ENCODE results near the gene LARP1. TPM values are rescaled to one million over a fixed set of nuclear protein-coding genes. Genes with fewer than 3 reads are reported as not detected.
"Not testable (repeated sequence)": the region's sequence is repeated elsewhere in the genome, so short reads cannot be mapped to it uniquely, and the experiment has no call there.

The LARP1 gene
- total RNA-seq, 2 experiments from 2014 or later, result 341 to 343 TPM

DNA sequence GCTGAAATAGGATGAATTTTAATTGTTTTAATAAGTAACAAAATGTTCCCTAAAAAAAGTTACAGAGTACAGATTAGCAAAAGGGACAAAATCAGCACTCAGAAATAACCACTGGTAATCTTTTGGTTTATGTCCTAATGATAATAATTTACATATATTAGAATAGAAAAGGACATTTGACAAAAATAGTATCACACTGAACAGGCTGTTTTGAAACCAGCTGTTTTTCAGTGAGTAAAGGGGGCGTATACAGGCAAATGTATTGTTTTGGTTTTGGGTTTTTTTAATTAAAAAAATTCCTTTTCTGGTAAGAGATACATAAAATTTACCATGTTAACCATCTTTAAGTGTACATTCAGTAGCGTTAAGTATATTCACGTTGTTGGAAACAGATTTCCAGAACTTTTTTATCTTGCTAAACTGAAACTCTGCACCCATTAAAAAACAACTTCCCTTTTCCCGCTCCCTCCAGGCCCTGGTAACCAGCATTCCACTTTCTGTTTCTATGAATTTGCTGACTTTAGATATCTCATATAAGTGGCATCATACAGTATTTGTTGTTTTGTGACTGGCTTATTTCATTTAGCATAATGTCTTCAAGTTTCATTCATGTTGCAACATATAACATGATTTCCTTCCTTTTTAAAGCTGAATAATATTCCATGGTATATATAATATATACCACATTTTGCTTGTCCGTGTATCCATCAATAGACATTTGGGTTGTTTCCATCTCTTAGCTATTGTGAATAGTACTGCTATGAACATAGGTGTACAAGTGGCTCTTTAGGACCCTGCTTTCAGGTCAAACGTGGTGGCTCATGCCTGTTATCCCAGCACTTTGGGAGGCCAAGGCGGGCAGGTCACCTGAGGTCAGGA, 20.6 kb upstream of the LARP1 start:
- ChIA-PET CTCF (no interaction called here), POLR2A (no interaction called here)

DNA sequence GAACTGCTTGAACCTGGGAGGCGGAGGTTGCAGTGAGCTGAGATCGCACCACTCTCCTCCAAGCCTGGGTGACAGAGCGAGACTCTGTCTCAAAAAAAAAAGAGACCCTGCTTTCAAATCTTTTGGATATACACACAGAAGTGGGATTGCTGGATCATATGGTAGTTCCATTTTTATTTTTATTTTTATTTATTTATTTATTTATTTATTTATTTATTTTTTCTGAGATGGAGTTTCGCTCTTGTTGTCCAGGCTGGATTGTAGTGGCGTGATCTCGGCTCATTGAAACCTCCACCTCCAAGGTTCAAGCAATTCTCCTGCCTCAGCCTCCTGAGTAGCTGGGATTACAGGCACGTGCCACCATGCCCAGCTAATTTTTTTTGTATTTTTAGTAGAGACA, 19.8 kb upstream of the LARP1 start:
- CTCF ChIA-PET, POLR2A ChIA-PET: not testable (repeated sequence)

DNA sequence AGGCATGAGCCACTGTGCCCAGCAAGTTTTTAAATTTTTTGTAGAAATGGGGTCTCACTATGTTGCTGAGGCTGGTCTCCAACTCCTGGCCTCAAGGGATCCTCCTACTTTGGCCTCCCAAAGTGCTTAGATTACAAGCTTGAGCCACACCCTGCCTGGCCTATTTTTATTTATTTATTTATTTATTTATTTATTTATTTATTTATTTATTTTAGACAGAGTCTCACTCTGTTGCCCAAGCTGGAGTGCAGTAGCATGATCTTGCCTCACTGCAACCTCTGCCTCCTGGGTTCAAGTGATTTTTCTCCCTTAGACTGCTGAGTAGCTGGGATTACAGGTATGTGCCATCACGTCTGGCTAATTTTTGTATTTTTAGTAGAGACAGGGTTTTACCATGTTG, 18.8 kb upstream of the LARP1 start:
- POLR2A ChIA-PET, CTCF ChIA-PET: not testable (repeated sequence)

DNA sequence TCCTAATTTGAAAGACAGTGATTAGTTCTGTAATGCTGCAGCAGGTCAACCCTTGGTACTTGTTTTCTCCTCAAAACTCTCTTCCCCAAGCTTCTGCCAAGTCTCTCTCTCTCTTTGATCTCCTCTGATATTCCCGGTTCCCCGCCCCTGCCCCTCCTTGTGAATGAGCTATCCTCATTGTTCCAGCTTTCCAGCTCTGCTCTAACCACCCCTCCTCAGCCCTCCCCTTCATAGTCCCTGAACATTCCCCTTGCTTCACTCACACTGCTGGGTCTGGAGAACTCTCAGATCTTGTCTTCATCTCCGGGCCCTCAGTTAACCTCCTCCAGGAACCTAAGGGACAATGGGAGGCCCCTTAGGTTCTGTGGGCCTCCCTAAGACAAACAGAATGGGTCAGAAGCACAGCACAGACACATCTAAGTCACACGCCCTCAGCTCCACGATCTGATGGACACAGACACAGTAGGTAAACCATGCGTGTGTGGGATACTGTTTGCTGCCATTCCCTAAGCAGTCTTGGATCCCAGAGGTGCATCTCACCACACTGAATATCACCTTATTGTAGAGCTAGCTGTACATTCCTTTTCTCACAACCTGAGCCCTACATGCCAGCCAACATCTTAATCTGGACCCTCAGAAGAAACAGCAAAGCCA, 17.4 kb upstream of the LARP1 start:
- CTCF ChIA-PET, result no interaction called here
- POLR2A ChIA-PET, result interaction anchor here (0.5 to 0.6 kb wide), 2 partner anchors 20 to 249 kb away, joined by 3 to 4 read pairs; no protein-coding TSS in a partner anchor

DNA sequence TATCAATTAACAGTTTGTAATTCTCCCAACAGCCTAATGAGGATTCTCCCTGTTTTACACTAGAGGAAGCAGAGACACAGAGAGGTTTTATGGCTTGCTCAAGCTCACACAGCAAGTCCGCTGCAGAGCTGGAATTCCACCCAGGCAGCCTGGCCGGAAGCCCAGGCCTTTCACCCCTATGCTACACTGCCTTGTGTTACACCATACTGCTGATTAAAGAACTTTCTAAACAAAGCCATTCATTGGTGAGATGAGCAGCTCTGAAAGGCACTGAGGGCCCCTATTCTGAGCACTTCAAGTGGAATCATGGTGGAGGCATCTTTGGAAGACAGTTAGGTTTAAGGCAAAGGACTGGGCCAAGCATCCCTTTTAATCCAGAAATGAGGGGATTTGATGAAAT, 14.7 kb upstream of the LARP1 start:
- CTCF ChIA-PET, result interaction anchor here (0.7 kb wide), 1 partner anchor 569 kb away, joined by 5 read pairs; no protein-coding TSS in a partner anchor
- POLR2A ChIA-PET, result interaction anchor here (0.6 kb wide), 1 partner anchor 10 kb away, joined by 5 read pairs; no protein-coding TSS in a partner anchor

DNA sequence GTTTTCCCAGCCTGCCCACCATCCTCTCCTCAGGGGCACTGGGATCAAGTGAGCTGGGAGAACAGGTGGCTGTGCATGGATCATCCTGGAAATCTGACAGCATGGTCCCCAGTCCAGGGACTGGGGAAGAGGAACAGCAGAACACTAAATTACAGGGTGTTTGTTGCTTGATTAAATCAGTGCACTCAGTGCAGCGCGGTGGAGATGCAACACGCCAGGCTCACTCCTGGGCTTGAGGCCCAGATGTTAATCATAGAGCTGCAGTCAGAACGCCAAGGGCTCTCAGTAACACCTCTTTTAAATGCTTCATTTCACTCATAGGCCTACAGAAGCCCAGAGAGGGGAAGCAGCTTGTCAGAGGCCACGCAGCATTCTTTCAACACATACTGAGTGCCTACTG, 14.2 kb upstream of the LARP1 start:
- POLR2A ChIA-PET, result interaction anchor here (0.6 kb wide), 1 partner anchor 231 kb away, joined by 4 read pairs; no protein-coding TSS in a partner anchor
- CTCF ChIA-PET, result no interaction called here

DNA sequence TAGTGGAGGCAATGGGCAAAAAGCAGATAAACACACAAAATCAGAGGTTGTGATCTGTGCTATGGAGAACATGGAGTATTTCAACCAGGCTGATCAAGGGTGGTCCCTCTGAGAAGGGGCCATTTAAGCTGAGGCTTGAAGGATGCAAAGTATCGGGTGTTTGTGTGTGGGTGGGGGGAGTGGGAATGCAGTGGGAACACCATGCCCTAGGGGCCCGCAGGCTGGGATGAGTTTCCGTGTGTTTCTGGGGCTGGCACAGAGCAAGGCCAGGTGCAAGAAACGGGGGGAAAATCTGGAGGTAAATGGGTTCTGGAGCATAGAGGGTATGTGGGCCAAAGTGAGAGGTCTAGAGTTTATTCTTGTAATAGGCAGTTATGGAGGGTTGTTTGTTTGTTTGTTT, 13.8 kb upstream of the LARP1 start:
- POLR2A ChIA-PET, result interaction anchor here (0.6 kb wide), 1 partner anchor 230 kb away, joined by 4 read pairs; no protein-coding TSS in a partner anchor
- CTCF ChIA-PET, result no interaction called here

DNA sequence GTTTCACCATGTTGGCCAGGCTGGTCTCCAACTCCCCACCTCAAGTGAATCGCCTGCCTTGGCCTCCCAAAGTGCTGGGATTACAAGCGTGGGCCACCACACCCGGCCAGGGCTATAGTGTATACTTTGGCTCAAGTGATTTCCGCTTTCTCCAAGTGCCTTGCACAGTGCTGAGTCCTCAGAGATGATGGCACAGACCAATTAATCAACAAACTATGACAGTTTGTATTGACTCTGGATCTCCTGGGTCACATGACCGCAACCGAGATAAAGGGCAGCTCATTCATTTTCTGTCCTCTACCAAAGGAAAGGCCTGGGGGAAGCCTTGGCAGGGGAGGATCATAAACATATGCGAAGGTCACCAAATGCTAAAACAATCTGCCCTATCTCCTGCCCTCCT, 11.4 kb upstream of the LARP1 start:
- ChIA-PET CTCF (no interaction called here), POLR2A (no interaction called here)

DNA sequence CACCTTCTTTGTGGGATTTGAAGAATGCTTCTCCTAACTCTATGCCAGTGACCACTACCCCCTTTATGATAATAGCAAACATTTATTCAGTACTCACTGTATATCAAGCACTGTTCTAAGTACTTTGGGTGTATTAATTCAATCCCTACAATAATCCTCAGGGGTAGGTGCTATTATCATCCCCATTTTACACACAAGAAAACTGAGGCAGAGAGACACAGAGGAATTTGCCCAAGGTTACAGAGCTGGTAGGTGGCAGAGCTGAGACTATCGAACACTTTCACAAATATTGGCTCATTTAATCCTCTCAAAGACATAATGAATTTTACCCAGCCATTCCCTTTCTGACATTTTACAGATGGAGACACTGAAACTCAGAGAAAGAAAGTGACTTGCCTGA, 9.8 kb upstream of the LARP1 start:
- ChIA-PET CTCF (no interaction called here), POLR2A (no interaction called here)

DNA sequence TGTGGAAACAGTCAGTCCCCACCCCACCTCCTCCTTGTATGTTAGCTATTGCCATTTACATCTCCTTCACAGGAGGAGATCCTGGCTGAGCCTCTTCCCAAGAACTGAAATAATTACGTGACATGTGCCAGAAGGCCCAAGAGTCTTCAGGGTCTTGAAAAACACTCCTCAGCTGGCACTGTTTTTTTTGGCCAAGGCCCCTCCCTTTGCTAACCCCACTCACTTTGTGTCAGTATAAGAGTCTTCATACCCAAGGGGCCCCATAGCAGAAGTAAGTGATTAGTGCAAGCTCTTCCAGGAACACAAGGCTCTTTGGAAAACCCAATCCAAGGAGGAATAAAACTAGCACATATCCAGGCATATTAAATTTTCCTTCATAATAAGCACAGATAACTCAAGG, 5.7 kb upstream of the LARP1 start:
- ChIA-PET CTCF (no interaction called here), POLR2A (no interaction called here)

DNA sequence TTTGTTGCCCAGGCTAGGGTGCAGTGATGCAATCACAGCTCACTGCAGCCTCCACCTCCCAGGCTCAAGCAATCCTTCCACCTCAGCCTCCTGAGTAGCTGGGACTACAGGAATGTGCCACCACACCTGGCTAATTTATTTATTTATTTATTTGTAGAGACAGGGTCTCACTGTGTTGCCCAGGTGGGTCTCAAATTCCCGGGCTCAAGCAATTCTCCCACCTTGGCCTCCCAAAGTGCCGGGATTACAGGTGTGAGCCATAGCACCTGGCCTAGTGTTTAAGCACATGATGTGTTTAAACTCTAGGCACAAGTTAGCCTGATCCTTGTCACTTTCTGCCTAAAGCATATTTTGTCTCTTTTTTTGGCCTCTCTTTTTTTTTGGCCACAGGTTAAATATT, 4.5 kb upstream of the LARP1 start:
- POLR2A ChIA-PET, result interaction anchor here (0.6 kb wide), 1 partner anchor 11 kb away, joined by 5 read pairs; no protein-coding TSS in a partner anchor
- CTCF ChIA-PET, result not testable (repeated sequence)

DNA sequence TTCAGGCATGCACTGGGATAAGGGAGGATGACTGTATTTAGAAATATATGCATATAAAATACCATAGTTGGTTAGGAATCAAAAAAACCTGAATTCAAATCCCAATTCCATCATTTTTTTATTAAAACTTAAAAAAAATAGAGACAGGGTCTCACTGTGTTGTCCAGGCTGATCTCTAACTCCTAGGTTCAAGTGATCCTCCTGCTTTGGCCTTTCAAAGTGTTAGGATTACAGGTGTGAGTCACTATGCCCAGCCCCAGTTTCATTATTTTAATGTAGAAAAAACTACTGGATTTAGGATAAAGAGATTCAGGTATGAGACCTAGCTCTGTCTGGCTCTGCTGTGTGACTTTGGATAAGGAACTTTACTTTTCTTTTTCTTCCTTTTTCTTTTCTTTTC, 3.3 kb upstream of the LARP1 start:
- CTCF ChIA-PET, result no interaction called here
- POLR2A ChIA-PET, result no interaction called here

DNA sequence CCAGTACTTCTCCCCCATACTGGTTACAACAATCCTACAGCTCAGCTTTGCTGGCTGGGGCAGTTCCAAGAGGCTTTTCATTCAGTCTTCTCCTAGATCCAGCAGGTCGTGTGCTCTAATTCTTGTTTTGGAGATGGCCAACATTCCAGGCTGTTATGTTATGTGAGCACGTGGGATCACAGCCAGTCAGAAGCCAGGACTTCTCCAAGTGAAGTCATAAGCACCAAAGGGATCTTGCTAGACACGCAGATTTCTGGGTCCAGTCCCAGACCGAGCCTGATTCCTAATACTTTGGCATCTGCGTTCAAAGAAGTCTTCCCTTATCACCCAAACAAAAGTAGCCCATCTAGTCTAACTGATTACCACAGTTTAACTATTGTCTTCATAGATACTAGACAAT, 1.4 kb upstream of the LARP1 start:
- ChIA-PET CTCF (interaction anchor here (1.1 kb wide), 1 partner anchor 104 kb away, joined by 4 read pairs; no protein-coding TSS in a partner anchor), POLR2A (no interaction called here)

DNA sequence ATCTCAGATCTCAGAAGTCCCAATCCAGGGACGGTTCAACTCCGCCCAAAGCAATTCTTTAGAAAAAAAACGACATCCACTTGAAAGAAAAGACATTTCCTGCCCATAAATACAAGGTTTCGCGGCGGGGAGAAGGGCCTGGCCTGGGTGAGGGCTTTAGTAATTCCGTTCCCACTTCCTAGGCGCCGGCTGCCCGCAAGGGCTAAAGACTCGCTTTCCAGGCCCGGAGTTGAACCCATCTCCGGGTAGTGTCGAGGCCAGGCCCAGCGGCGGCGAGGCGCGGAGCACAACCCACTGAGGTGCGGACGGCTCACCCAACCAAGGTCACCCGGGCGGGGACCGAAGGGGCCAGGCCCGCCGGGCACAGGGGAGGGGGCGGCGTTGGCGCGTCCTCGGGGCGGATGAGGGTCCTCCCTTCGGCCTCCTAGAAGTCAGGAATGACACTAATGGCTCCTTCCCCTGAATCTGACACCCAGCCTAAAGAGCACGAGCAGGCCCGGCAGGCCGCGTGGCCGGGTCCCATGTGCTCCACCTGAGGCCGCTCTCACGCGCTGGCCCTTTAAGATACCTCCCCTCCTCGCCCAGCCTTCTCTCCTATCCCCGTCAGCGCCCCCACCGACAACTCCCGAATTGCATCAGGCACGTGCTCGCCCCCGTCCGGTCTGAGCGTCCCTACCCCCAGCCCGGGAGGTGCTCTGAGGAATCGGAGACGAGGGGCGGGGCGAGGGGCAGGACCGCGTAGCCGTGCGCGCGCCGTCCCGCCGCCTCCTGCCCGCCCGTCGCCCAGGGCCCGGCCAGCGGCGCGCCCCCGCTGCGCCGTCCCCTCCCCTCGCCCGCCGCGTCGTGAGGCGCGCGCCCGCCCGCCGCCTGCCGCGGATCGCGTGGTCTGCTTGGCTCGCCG, 467 bp upstream of the LARP1 start:
- ChIA-PET POLR2A (no interaction called here), CTCF (no interaction called here)

DNA sequence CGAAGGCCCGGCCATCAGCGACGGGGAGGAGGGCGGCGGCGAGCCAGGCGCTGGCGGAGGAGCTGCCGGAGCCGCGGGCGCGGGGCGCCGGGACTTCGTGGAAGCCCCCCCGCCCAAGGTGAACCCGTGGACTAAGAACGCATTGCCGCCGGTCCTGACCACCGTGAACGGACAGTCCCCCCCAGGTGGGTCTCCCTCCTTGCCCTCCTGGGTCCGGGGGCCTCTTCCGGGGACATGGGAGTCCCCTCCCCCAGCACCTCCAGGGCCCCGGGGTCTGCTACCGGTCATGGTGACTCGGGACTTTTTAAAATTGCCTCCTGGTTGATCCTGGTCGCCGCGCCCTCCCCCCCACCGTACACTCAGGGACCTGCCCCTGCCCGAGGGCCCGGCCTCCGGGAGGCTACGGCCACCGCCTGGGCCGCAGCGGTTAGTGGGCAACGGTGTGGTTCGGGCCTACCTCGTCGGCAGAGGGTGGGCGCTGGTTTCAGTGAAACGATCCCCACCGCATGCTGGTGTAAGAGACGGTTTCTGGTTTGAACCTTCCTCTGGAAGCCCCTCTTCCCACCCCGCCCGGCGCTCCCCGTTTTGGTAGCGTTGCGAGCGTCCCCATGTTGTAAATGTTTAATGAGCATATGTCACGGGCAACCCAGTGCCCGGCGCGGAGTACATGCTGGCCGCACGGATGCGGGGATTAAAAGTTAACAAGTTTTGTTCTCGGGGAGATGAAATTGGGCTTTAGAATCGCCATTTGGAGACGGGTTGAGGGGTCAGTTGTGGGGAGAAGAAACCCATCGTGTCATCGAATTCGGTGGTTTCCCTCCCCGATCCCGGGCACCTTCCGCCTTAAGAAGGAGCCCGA, 1.1 kb downstream of the LARP1 start:
- CTCF ChIA-PET, result no interaction called here

DNA sequence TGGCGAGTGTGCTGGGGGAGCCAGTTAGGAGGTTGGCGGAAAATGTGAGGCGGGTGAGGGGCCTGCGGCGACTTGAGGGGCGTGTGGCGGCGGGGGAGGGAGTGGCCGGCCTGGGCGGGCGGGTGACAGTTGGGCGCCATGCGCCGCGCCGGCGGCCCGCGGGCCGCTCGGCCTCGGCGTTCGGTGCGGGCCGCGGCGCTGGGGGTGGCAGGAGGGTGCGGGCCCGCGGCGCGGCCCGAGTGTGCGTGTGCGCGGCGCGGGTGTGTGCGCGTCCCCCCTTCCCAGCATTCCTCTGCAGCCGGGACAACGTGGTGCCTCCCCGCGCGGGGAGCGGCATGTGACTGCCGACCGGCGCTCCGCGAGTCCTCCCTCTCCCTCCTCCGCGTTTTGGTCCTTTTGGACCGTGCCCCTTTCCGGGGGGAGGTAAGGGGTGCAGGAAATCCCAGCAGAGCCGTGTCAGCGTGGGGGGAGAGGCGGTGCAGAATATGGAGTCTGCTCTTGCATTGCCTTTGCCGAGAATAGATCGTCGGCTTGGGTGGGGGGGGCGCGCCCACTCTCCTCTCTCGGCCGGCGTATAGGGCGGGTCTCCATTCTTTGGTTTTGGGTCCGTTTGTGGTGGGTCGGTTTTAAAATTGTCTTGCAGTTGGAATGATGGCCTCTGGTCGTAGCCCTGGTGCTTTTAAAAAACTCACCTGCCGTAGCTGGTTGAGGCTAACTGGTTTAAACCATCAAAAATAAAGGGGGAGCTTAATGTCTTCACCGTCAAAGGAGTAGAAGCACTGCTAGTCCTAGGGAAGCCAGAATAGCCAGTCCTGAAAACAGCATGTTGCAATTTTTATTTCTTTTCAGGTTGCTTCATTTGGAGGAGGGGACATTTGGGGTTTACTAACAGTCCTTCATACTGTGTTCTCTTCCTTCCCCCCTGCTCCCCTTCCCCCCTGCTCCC, 2.0 kb downstream of the LARP1 start:
- CTCF ChIA-PET, result interaction anchor here (1.0 to 1.4 kb wide), 2 partner anchors 10 to 100 kb away, joined by 3 to 4 read pairs; no protein-coding TSS in a partner anchor
- POLR2A ChIA-PET, result interaction anchor here (0.7 kb wide), 1 partner anchor 100 kb away, joined by 3 read pairs; no protein-coding TSS in a partner anchor

More for the DNA sequence above, 1.1 kb downstream of the LARP1 start:
- POLR2A ChIA-PET, result interaction anchor here (0.5 kb wide), 1 partner anchor 77 kb away, joined by 3 read pairs; no protein-coding TSS in a partner anchor

DNA sequence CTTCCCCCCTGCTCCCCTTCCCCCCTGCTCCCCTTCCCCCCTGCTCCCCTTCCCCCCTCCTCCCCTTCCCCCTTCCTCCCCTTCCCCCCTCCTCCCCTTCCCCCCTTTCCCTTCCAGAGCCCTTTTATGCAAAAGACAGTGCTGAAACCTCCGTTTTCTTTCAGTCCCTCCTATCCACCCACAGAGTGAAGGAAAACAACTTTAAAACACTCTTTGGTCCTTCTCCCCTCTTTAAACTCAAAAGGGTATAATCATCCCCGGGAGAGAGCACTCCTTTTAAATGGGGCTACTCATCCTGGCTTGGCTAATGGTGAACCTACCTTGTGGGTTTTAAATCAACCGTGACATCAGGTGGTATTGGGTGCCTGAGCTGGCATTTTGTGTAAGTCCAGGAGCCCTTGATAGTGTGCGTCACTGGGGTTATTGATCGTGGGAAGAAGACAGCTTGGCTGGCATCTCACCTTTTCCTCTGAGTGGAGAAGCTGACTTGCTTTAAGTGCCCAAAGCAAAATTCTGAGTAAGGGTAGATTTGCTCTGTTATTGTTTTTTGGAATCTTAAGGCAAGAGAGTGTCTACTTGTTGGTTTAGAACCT, 2.7 kb downstream of the LARP1 start:
- CTCF ChIA-PET, result interaction anchor here (1.0 to 1.4 kb wide), 2 partner anchors 10 to 99 kb away, joined by 3 to 4 read pairs; no protein-coding TSS in a partner anchor
- POLR2A ChIA-PET, result interaction anchor here (0.6 to 0.7 kb wide), 2 partner anchors 20 to 99 kb away, joined by 3 read pairs; no protein-coding TSS in a partner anchor

Measured in activated CD8-positive, alpha-beta memory T cell treated with anti-CD3 and anti-CD28 coated beads for 36 hours (primary cell).